Left lung (tissue), 10 donors: Measurements from ENCODE around the gene ZKSCAN3. TPM values are rescaled to one million over a fixed set of nuclear protein-coding genes. Genes with fewer than 3 reads are reported as not detected.

Source experiments
- ATAC-seq: fragments of 200-7000 bp; cut with Tn5 transposase; one replicate; pipeline ENCODE4 v1.9.1; 2020; ENCODE audit warnings: moderate library complexity
- DNase-seq, 4 donors: peaks; one replicate each; pipeline ENCODE4 v3.0.0-alpha.2; 2013 to 2020
- H3K27ac ChIP-seq, 2 donors: fragments of 200-600 bp; sonication (generic) in 1 of 2; one replicate each; pipeline versions ENCODE4 v1.5.0 to v1.8.0; 2020 to 2021
- H3K27me3 ChIP-seq, 2 donors: fragments of 200-600 bp; sonication (generic) in 1 of 2; one replicate each; pipeline versions ENCODE4 v1.5.0 to v1.8.0; 2020 to 2021
- H3K36me3 ChIP-seq, 2 donors: fragments of 200-600 bp; sonication (generic) in 1 of 2; one replicate each; pipeline versions ENCODE4 v1.5.0 to v1.8.0; 2020 to 2021
- H3K4me1 ChIP-seq, 2 donors: fragments of 200-600 bp; one replicate each; pipeline ENCODE4 v1.8.0; 2021
- H3K4me3 ChIP-seq, 2 donors: fragments of 200-600 bp; sonication (generic) in 1 of 2; one replicate each; pipeline versions ENCODE4 v1.5.0 to v1.8.0; 2020 to 2021; ENCODE audit warnings: mild to moderate bottlenecking in 1 of 2
- H3K9me3 ChIP-seq, 2 donors: fragments of 200-600 bp; sonication (generic) in 1 of 2; one replicate each; pipeline versions ENCODE4 v1.5.0 to v1.8.0; 2020 to 2021
- CTCF ChIP-seq, 2 donors: fragments of 200-600 bp; sonication (generic) in 1 of 2; IDR thresholded peaks; one replicate each; pipeline versions ENCODE4 v1.5.0 to v1.8.0; 2021; ENCODE audit warnings: antibody characterized with exemption in 2 of 2
- intact Hi-C, 2 donors: fragments of 100-400 bp; cut with DNase I; formaldehyde crosslinking; loops; one replicate each; pipeline versions ENCODE4 v1.11.2 to v1.14.2; 2022
- polyA plus RNA-seq, 6 donors: library from polyadenylated mRNA; unstranded; fragments of 120-200 nt; gene quantifications; one replicate each; pipeline ENCODE4 v1.2.1, GENCODE V29; 2013; ENCODE audit not compliant: insufficient read length in 6 of 6
- total RNA-seq, 2 donors: library from RNA; stranded (reverse); fragmentation: NEBNext Ultra II Directional; extraction: Animal tissue kit (Norgen Biotek cat#: 25700); gene quantifications; one replicate each; pipeline ENCODE4 v1.2.1, GENCODE V29; 2021
- donor health status: DM: no; HTN: yes; CAD: no.
- donor health status: DM: no; HTN: no; CAD: no.

ZKSCAN3 gene
- total and polyA plus RNA-seq, 8 donors = 7.0 to 15.7 (median 13.3) TPM

- no peak overlapping the region for H3K4me3 ChIP-seq
- no peak overlapping the region for H3K27ac ChIP-seq
- no peaks in the 10 kb centered on the region for H3K27me3 ChIP-seq
- no peaks in the 10 kb centered on the region for H3K9me3 ChIP-seq
- H3K4me1 ChIP-seq = peaks cover 0 to 14% of the 10 kb centered on the region in 2 donors
- no peak for ATAC-seq
- no peak for TF ChIP-seq CTCF (IDR thresholded peaks at IDR 0.05)
- intact Hi-C loops = no loop called here
- no peak for DNase-seq
- H3K36me3 ChIP-seq = peaks cover 0 to 29% of the 10 kb centered on the region in 2 donors
Observed at GRCh38 chr6:28384143-28384533, 34.4 kb downstream of the ZKSCAN3 start.

GRCh38 chr6:28390688-28391087 lies 40.9 kb downstream of the ZKSCAN3 start:
- Histone ChIP-seq H3K9me3 (no peaks in the 10 kb centered on the region), H3K36me3 (peaks cover 0 to 60% of the 10 kb centered on the region in 2 donors), H3K27me3 (no peaks in the 10 kb centered on the region), H3K4me3 (no peak overlapping the region), H3K27ac (no peak overlapping the region), H3K4me1 (no peaks in the 10 kb centered on the region)
- no peak for TF ChIP-seq CTCF (IDR thresholded peaks at IDR 0.05)
- ATAC-seq (no peak), DNase-seq (no peak)
- intact Hi-C loops = no loop called here

GRCh38 chr6:28393912-28394662 lies 44.3 kb downstream of the ZKSCAN3 start:
- Histone ChIP-seq H3K4me1 (peaks cover 5 to 18% of the 10 kb centered on the region in 2 donors), H3K36me3 (peaks cover 0 to 63% of the 10 kb centered on the region in 2 donors), H3K4me3 (no peak overlapping the region), H3K27me3 (no peaks in the 10 kb centered on the region), H3K9me3 (no peaks in the 10 kb centered on the region), H3K27ac (no peak overlapping the region)
- DNase-seq = no peak
- no peak for TF ChIP-seq CTCF (IDR thresholded peaks at IDR 0.05)
- no peak for ATAC-seq
- intact Hi-C loops = no loop called here

- DNase-seq (no peak), ATAC-seq (no peak)
- no peak for TF ChIP-seq CTCF (IDR thresholded peaks at IDR 0.05)
- Histone ChIP-seq H3K36me3 (peaks cover 0 to 45% of the 10 kb centered on the region in 2 donors), H3K27me3 (peaks cover 0 to 11% of the 10 kb centered on the region in 2 donors), H3K27ac (no peak overlapping the region), H3K9me3 (no peaks in the 10 kb centered on the region), H3K4me1 (peaks cover 5 to 28% of the 10 kb centered on the region in 2 donors), H3K4me3 (no peak overlapping the region)
- intact Hi-C loops = no loop called here
Observed at GRCh38 chr6:28395918-28396317, 46.2 kb downstream of the ZKSCAN3 start.

GRCh38 chr6:28399350-28400121 lies 49.8 kb downstream of the ZKSCAN3 start, which contains the start of gene ZSCAN12:
TSS of gene ZSCAN12 (minus strand) at chr6:28399747. CDS start at chr6:28398405, 1,342 bp downstream.
- peak in 1 of 2 donors; percentile 31 for TF ChIP-seq CTCF (IDR thresholded peaks at IDR 0.05)
- H3K36me3 ChIP-seq = peaks cover 0 to 14% of the 10 kb centered on the region in 2 donors
- peak within 1 kb of the TSS; percentile 45 to 63 for H3K27ac ChIP-seq
- DNase-seq (peak; percentile 83 to 92 (median 88)), ATAC-seq (peak; percentile 98)
- H3K27me3 ChIP-seq = peaks cover 0 to 25% of the 10 kb centered on the region in 2 donors
- peaks cover 5 to 28% of the 10 kb centered on the region in 2 donors for H3K4me1 ChIP-seq
- no peaks in the 10 kb centered on the region for H3K9me3 ChIP-seq
- peak within 1 kb of the TSS; percentile 79 to 83 for H3K4me3 ChIP-seq
- intact Hi-C loops = no loop called here
